OCI-LY7 (cell line): ENCODE data around the gene CHN1. TPM values are rescaled to one million over a fixed set of nuclear protein-coding genes. Genes with fewer than 3 reads are reported as not detected.

Experiments
- BruUV-seq: library from RNA; stranded (reverse); fragments of 400-500 nt; replicated peaks from 2 replicates; lab custom pipeline; 2021; lab: Mats Ljungman, UMichigan
- CTCF ChIA-PET: fragments of 300-600 bp; sonication (Branson Sonifier 250); formaldehyde crosslinking; loops from one replicate; lab custom pipeline; 2022; ENCODE audit warnings: antibody characterized with exemption; ENCODE audit not compliant: unreplicated experiment; lab: Charles Lee
- POLR2A ChIA-PET: fragments of 300-600 bp; sonication (Branson Sonifier 250); formaldehyde crosslinking; loops from one replicate; lab custom pipeline; 2022; ENCODE audit warnings: antibody characterized with exemption; lab: Charles Lee
- DNase-seq: peaks from one replicate; pipeline ENCODE4 v3.0.0-alpha.2; 2015; ENCODE audit warnings: low spot score
- H2AFZ ChIP-seq: fragments of 200-600 bp; sonication (generic), shearing (Covaris generic); 2 replicates; pipeline ENCODE4 v1.6.1; 2014; ENCODE audit warnings: mild to moderate bottlenecking, antibody characterized with exemption, low read length, moderate library complexity
- H3K27ac ChIP-seq: fragments of 200-600 bp; sonication (generic); 2 replicates; pipeline ENCODE4 v1.5.1; 2014; ENCODE audit warnings: mixed run types, low read depth, mild to moderate bottlenecking, moderate library complexity, low read length, inconsistent platforms; ENCODE audit not compliant: poor library complexity, severe bottlenecking
- H3K36me3 ChIP-seq: fragments of 200-600 bp; sonication (generic); 2 replicates; pipeline ENCODE4 v1.6.1; 2014; ENCODE audit warnings: mild to moderate bottlenecking, antibody characterized with exemption, low read length, moderate library complexity, mixed read lengths; ENCODE audit not compliant: insufficient read depth
- H3K4me1 ChIP-seq: fragments of 200-600 bp; sonication (generic); 2 replicates; pipeline ENCODE4 v1.5.1; 2014; ENCODE audit warnings: mild to moderate bottlenecking, low read length; ENCODE audit not compliant: insufficient read depth, poor library complexity, severe bottlenecking
- H3K4me2 ChIP-seq: fragments of 200-600 bp; sonication (generic); 2 replicates; pipeline ENCODE4 v1.6.1; 2014; ENCODE audit warnings: mild to moderate bottlenecking, low read length
- H3K4me3 ChIP-seq: fragments of 200-600 bp; sonication (generic); 2 replicates; pipeline ENCODE4 v1.5.1; 2014; ENCODE audit warnings: mild to moderate bottlenecking, low read depth, low read length; ENCODE audit not compliant: poor library complexity, severe bottlenecking
- H3K79me2 ChIP-seq: fragments of 200-600 bp; sonication (generic); 2 replicates; pipeline ENCODE4 v1.6.1; 2016; ENCODE audit warnings: low read depth, mild to moderate bottlenecking, low read length, moderate library complexity, mixed read lengths; ENCODE audit not compliant: insufficient read depth
- H3K9me2 ChIP-seq: fragments of 200-600 bp; sonication (generic); 2 replicates; pipeline ENCODE4 v1.6.1; 2016; ENCODE audit warnings: mild to moderate bottlenecking, low read length, mixed read lengths; ENCODE audit not compliant: insufficient read depth
- H3K9me3 ChIP-seq: fragments of 200-600 bp; sonication (generic); 2 replicates; pipeline ENCODE4 v1.6.1; 2014; ENCODE audit warnings: mild to moderate bottlenecking, mixed run types, low read length, mixed read lengths
- H4K20me1 ChIP-seq: fragments of 200-600 bp; sonication (generic); 2 replicates; pipeline ENCODE4 v1.6.1; 2014; ENCODE audit warnings: mild to moderate bottlenecking, antibody characterized with exemption, low read length, moderate library complexity, mixed read lengths; ENCODE audit not compliant: insufficient read depth
- CTCF ChIP-seq: fragments of 200-600 bp; sonication (generic); conservative IDR thresholded peaks from 2 replicates; pipeline ENCODE4 v1.5.1; 2014; ENCODE audit warnings: mild to moderate bottlenecking, antibody characterized with exemption, low read length, moderate library complexity, mixed read lengths
- EZH2phosphoT487 ChIP-seq: fragments of 200-600 bp; sonication (generic); IDR thresholded peaks from 2 replicates; pipeline ENCODE4 v1.6.1; 2018; ENCODE audit warnings: low read depth, borderline replicate concordance, mild to moderate bottlenecking, mixed run types, antibody characterized with exemption, low read length, moderate library complexity, mixed read lengths
- intact Hi-C: fragments of 100-400 bp; cut with micrococcal nuclease; formaldehyde crosslinking; loops from one replicate; pipeline ENCODE4 v1.10.0; 2022; ENCODE audit not compliant: unreplicated experiment
- total RNA-seq, 2 experiments: library from RNA; depleted of rRNA in 1 of 2; stranded (reverse); fragments of >200 nt in 1 of 2; shearing (Covaris generic) in 1 of 2; gene quantifications; 2 replicates each; pipeline ENCODE4 v1.2.3, GENCODE V29; 2014 to 2022

Gene CHN1
- total RNA-seq, 2 experiments from 2014 or later = 0.44 TPM; not detected in 1

DNA sequence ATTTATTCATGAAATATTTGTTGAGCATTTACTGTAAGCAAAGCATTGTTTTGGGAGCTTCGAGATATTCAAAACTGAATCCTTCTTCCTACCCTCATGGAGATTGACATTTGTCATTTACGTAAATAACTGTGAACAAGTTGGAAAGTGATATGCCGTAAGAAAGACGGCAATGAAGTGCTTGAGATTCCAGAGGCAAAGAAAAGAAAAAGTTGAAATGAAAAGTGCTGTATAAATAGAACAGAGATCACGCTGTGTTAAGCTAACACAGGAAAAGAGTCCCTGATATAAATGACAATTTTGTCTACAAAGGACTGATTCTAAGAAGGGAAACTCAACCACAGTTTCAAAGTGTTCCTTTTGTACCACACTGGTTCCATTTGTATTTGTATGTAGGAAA lies 242.7 kb downstream of the CHN1 start:
- no peak overlapping the region for H3K27ac ChIP-seq
- no peaks in the 10 kb centered on the region for H3K9me3 ChIP-seq
- H3K9me2 ChIP-seq = no peaks in the 10 kb centered on the region
- no peak for DNase-seq
- H3K79me2 ChIP-seq = no peaks in the 10 kb centered on the region
- CTCF ChIA-PET = no interaction called here
- no peak overlapping the region for H3K4me3 ChIP-seq
- H2AFZ ChIP-seq = no peak overlapping the region
- TF ChIP-seq CTCF (no peak), EZH2phosphoT487 (no peak)
- H3K4me1 ChIP-seq = no peaks in the 10 kb centered on the region
- POLR2A ChIA-PET = no interaction called here
- no peak overlapping the region for H3K4me2 ChIP-seq
- H3K36me3 ChIP-seq = no peaks in the 10 kb centered on the region
- intact Hi-C loops = no loop called here
- BruUV-seq = no TSS peak
- no peaks in the 10 kb centered on the region for H4K20me1 ChIP-seq

- Histone ChIP-seq H3K4me3 (no peak overlapping the region), H3K4me1 (no peaks in the 10 kb centered on the region), H2AFZ (no peak overlapping the region), H3K9me3 (no peaks in the 10 kb centered on the region), H3K9me2 (no peaks in the 10 kb centered on the region), H3K79me2 (no peaks in the 10 kb centered on the region), H3K36me3 (no peaks in the 10 kb centered on the region), H4K20me1 (no peaks in the 10 kb centered on the region), H3K4me2 (no peak overlapping the region), H3K27ac (no peak overlapping the region)
- POLR2A ChIA-PET = no interaction called here
- TF ChIP-seq EZH2phosphoT487 (no peak), CTCF (no peak)
- no TSS peak for BruUV-seq
- DNase-seq = no peak
- CTCF ChIA-PET = interaction anchor here (0.5 kb wide), 1 partner anchor 436 kb away, joined by 4 read pairs; no protein-coding TSS in a partner anchor
- intact Hi-C loops = no loop called here
Observed at GRCh38 chr2:174761837-174762236, 243.3 kb downstream of the CHN1 start.

GRCh38 chr2:174760845-174761473 lies 244.2 kb downstream of the CHN1 start:
- Histone ChIP-seq H3K4me2 (no peak overlapping the region), H3K9me2 (no peaks in the 10 kb centered on the region), H3K4me3 (no peak overlapping the region), H2AFZ (no peak overlapping the region), H3K27ac (no peak overlapping the region), H3K79me2 (no peaks in the 10 kb centered on the region), H3K4me1 (no peaks in the 10 kb centered on the region), H3K36me3 (no peaks in the 10 kb centered on the region), H4K20me1 (no peaks in the 10 kb centered on the region), H3K9me3 (no peaks in the 10 kb centered on the region)
- BruUV-seq = no TSS peak
- POLR2A ChIA-PET = interaction anchor here (0.6 kb wide), 1 partner anchor 116 kb away, joined by 4 read pairs; no protein-coding TSS in a partner anchor
- intact Hi-C loops = no loop called here
- CTCF ChIA-PET = no interaction called here
- DNase-seq = no peak
- no peak for TF ChIP-seq CTCF
